Heart right ventricle (tissue), 16 donors: ENCODE measurements around the gene SNX32. TPM values are rescaled to one million over a fixed set of nuclear protein-coding genes. Genes with fewer than 3 reads are reported as not detected.
A peak's percentile ranks its signal among the peaks of the same experiment; 100 is the strongest.

Source experiments
- ATAC-seq, 8 donors: fragments of 200-7000 bp; cut with Tn5 transposase; one replicate each; pipeline ENCODE4 v1.9.1; 2020; ENCODE audit warnings: mild to moderate bottlenecking in 8 of 8, moderate library complexity in 8 of 8, moderate number of reproducible peaks in 1 of 8
- DNase-seq, 2 donors: peaks; one replicate each; pipeline ENCODE4 v3.0.0-alpha.2; 2020
- H3K27ac ChIP-seq, 10 donors: fragments of 200-600 bp; sonication (generic) in 2 of 10; one replicate each; pipeline versions ENCODE4 v1.5.0 to v1.8.0; 2020 to 2022; ENCODE audit warnings: mild to moderate bottlenecking in 3 of 10
- H3K27me3 ChIP-seq, 7 donors: fragments of 200-600 bp; one replicate each; pipeline ENCODE4 v1.8.0; 2021 to 2022; ENCODE audit warnings: mild to moderate bottlenecking in 2 of 7
- H3K36me3 ChIP-seq, 9 donors: fragments of 200-600 bp; sonication (generic) in 1 of 9; one replicate each; pipeline versions ENCODE4 v1.5.0 to v1.8.0; 2020 to 2022; ENCODE audit warnings: mild to moderate bottlenecking in 2 of 9
- H3K4me1 ChIP-seq, 9 donors: fragments of 200-600 bp; sonication (generic) in 1 of 9; one replicate each; pipeline versions ENCODE4 v1.5.0 to v1.8.0; 2020 to 2022; ENCODE audit warnings: mild to moderate bottlenecking in 4 of 9
- H3K4me3 ChIP-seq, 10 donors: fragments of 200-600 bp; sonication (generic) in 2 of 10; one replicate each; pipeline versions ENCODE4 v1.5.0 to v1.8.0; 2020 to 2022; ENCODE audit warnings: mild to moderate bottlenecking in 7 of 10, moderate library complexity in 2 of 10
- H3K9me3 ChIP-seq, 11 donors: fragments of 200-600 bp in 10 of 11; sonication (generic) in 2 of 11; one replicate each; pipeline versions ENCODE4 v1.5.0 to v1.8.0; 2013 to 2022; ENCODE audit warnings: mild to moderate bottlenecking in 2 of 11, control low read depth in 1 of 11, moderate library complexity in 1 of 11
- WGBS, 2 donors: extraction: QIAGEN DNeasy Blood & Tissue Kit; methylation state at CpG; one replicate each; pipeline ENCODE4 v1.1.7; 2013; ENCODE audit warnings: inconsistent platforms in 1 of 2; 5-methylcytosine and 5-hydroxymethylcytosine counted together
- intact Hi-C, 10 donors: fragments of 100-400 bp; cut with DNase I; formaldehyde crosslinking; loops; one replicate each; pipeline versions ENCODE4 v1.11.1 to v1.14.2; 2022
- polyA plus RNA-seq, 2 donors: library from polyadenylated mRNA; stranded (reverse); fragments of 200-250 nt; gene quantifications; one replicate each; pipeline ENCODE4 v1.2.3, GENCODE V29; 2013
- total RNA-seq, 10 donors: library from RNA; stranded (reverse); fragmentation: NEBNext Ultra II Directional in 3 of 10; extraction: Animal tissue kit (Norgen Biotek cat#: 25700) in 3 of 10; gene quantifications; one replicate each; pipeline versions ENCODE4 v1.2.1 to v1.2.4, GENCODE V29; 2021 to 2023
- TF ChIP-seq, protein P1 (sequence below), 9 donors: fragments of 200-600 bp; sonication (generic) in 2 of 9; IDR thresholded peaks; one replicate each; pipeline versions ENCODE4 v1.5.0 to v1.8.0; 2021 to 2022; ENCODE audit warnings: antibody characterized with exemption in 9 of 9, mild to moderate bottlenecking in 5 of 9, moderate library complexity in 1 of 9
- donor health status: Arrhythmogenic right ventricular cardiomyopathy.
- donor health status: ischemic (EF 13 %, LVEDD 7.1; RV severe dilation, severe dysfunction).
- donor health status: healthy with polysubstance abuse.
- donor health status: DM: no; HTN: yes; CAD: no.
- donor health status: DM: no; HTN: no; CAD: no.
- donor health status: ischemic (EF 25% LVEDD 6.9; RV normal size, moderate dysfunction).
- donor health status: ischemic (EF 25% LVEDD 5.7; RV mildly dilated, moderate dysfunction).
- donor health status: healthy.
- donor health status: DM: yes; HTN: yes; CAD: no.
- donor health status: Ischemic cardiomyopathy.
- donor health status: ischemic (EF 35%, LVEDD 5.7; RV mildly dilated, moderate dysfunction).
- donor health status: nonischemic (EF 11% LVEDD 7.7; RV severe dilation, severe dysfunction).
- donor health status: DM: yes; HTN: yes; CAD: no.
- donor health status: PGD.
- donor health status: ischemic (EF 29% LVEDD 5.4; RV normal size, mild dysfunction).
- donor health status: nonischemic (EF 23%, LVEDD 6.1; RV moderate dilation, normal function).

The SNX32 gene
- total and polyA plus RNA-seq, 12 donors: 0.13 to 0.58 (median 0.32) TPM; not detected in 5

- TF ChIP-seq, protein P1, sequence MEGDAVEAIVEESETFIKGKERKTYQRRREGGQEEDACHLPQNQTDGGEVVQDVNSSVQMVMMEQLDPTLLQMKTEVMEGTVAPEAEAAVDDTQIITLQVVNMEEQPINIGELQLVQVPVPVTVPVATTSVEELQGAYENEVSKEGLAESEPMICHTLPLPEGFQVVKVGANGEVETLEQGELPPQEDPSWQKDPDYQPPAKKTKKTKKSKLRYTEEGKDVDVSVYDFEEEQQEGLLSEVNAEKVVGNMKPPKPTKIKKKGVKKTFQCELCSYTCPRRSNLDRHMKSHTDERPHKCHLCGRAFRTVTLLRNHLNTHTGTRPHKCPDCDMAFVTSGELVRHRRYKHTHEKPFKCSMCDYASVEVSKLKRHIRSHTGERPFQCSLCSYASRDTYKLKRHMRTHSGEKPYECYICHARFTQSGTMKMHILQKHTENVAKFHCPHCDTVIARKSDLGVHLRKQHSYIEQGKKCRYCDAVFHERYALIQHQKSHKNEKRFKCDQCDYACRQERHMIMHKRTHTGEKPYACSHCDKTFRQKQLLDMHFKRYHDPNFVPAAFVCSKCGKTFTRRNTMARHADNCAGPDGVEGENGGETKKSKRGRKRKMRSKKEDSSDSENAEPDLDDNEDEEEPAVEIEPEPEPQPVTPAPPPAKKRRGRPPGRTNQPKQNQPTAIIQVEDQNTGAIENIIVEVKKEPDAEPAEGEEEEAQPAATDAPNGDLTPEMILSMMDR (IDR thresholded peaks at IDR 0.05): no peak
- Histone ChIP-seq H3K4me3 (peak overlapping the region in 1 of 10 donors; percentile 77), H3K9me3 (peaks cover 0 to 10% (median 3%) of the 10 kb centered on the region in 11 donors), H3K27ac (no peak overlapping the region), H3K4me1 (peaks cover 10 to 43% (median 31%) of the 10 kb centered on the region in 9 donors), H3K36me3 (peaks cover 9 to 64% (median 35%) of the 10 kb centered on the region in 9 donors), H3K27me3 (no peaks in the 10 kb centered on the region)
- DNase-seq (no peak), ATAC-seq (no peak)
- intact Hi-C loops: no loop called here
- WGBS, 2 donors: 74 to 83% methylated on average over 15 of the region's 15 CpGs
These were observed 21.4 kb downstream of the SNX32 start for GRCh38 chr11:65854852-65855837.

DNA sequence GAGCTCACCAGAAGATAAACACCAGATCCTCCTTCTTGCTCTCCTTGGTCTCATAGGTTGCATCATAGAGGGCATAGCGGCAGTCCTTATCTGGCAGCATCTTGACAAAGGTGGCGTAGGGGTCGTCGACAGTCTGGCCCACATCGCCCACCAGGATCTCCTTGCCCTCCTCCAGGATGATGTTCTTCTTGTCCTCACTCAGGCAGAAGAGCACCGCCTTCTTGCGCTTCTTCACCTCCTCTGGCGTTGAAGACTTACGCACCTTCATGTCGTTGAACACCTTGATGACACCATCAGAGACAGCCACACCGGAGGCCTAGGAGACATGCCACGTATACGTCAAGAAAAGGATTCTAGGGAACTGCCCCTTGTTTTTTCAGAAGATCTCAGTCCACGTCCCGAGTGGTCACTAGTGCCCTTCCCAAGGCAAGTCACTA is 22.2 kb downstream of the SNX32 start:
- Histone ChIP-seq H3K36me3 (peaks cover 9 to 56% (median 34%) of the 10 kb centered on the region in 9 donors), H3K4me3 (peak overlapping the region in 9 of 10 donors; percentile 74 to 100 (median 99)), H3K27me3 (no peaks in the 10 kb centered on the region), H3K27ac (peak overlapping the region in 4 of 10 donors; percentile 97 to 99 (median 98)), H3K4me1 (peaks cover 12 to 45% (median 33%) of the 10 kb centered on the region in 9 donors), H3K9me3 (peaks cover 0 to 10% (median 3%) of the 10 kb centered on the region in 11 donors)
- intact Hi-C loops: no loop called here
- no peak for ATAC-seq
- 83 to 84% methylated on average over 15 of the region's 15 CpGs for WGBS, 2 donors
- DNase-seq: no peak
- TF ChIP-seq, protein P1 (IDR thresholded peaks at IDR 0.05): no peak

GRCh38 chr11:65856689-65857499 is 23.1 kb downstream of the SNX32 start:
- TF ChIP-seq, protein P1 (IDR thresholded peaks at IDR 0.05): no peak
- intact Hi-C loops: no loop called here
- ATAC-seq: peak; percentile 24 to 46 (median 32)
- Histone ChIP-seq H3K27ac (peak overlapping the region; percentile 90 to 100 (median 98)), H3K4me1 (peaks cover 12 to 55% (median 43%) of the 10 kb centered on the region in 9 donors), H3K27me3 (no peaks in the 10 kb centered on the region), H3K4me3 (peak overlapping the region; percentile 74 to 100 (median 99)), H3K36me3 (peaks cover 9 to 53% (median 31%) of the 10 kb centered on the region in 9 donors), H3K9me3 (peaks cover 0 to 1% (median 0%) of the 10 kb centered on the region in 11 donors)
- peak; percentile 82 to 87 for DNase-seq
- 1% methylated on average over 57 of the region's 57 CpGs for whole genome bisulfite sequencing, 2 donors

DNA sequence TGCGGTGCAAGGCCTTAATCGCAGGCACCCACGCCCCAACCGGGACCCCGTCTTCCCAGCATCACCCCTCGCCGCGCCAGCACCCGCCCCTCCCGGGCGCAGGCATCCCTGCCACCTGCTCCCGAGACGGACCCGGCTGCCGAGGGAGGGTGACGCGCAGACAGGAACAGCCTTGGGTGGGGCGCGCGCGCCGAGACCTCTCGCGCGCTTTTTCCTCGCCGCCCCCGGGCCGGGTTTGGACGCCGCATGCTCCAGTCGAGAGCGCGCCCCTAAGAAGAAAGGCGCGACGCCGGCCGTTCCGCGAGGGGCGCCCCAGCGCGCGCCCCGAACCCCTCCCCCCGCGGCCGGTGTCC is 23.7 kb downstream of the SNX32 start:
- peak overlapping the region; percentile 74 to 100 (median 99) for H3K4me3 ChIP-seq
- H3K4me1 ChIP-seq: peaks cover 12 to 60% (median 48%) of the 10 kb centered on the region in 9 donors
- no peaks in the 10 kb centered on the region for H3K9me3 ChIP-seq
- H3K27ac ChIP-seq: peak overlapping the region; percentile 90 to 100 (median 98)
- 0 to 1% methylated on average over 47 to 48 of the region's 49 CpGs for WGBS, 2 donors
- ATAC-seq (no peak), DNase-seq (peak; percentile 45 to 63)
- intact Hi-C loops: no loop called here
- H3K36me3 ChIP-seq: peaks cover 9 to 53% (median 37%) of the 10 kb centered on the region in 9 donors
- no peaks in the 10 kb centered on the region for H3K27me3 ChIP-seq
- TF ChIP-seq, protein P1 (IDR thresholded peaks at IDR 0.05): no peak
